Upper lobe of right lung (tissue), 1 donor: ENCODE results near the gene NEDD4L. TPM values are rescaled to one million over a fixed set of nuclear protein-coding genes. Genes with fewer than 3 reads are reported as not detected.

ENCODE experiments used
- ATAC-seq: fragments of 200-7000 bp; cut with Tn5 transposase; one replicate; pipeline ENCODE4 v1.9.1; 2020; ENCODE audit warnings: mild to moderate bottlenecking, moderate library complexity
- DNase-seq: peaks from one replicate; pipeline ENCODE4 v3.0.0-alpha.2; 2020
- H3K27ac ChIP-seq: fragments of 200-600 bp; one replicate; pipeline ENCODE4 v1.8.0; 2022
- H3K27me3 ChIP-seq: fragments of 200-600 bp; one replicate; pipeline ENCODE4 v1.8.0; 2022; ENCODE audit warnings: mild to moderate bottlenecking
- H3K36me3 ChIP-seq: fragments of 200-600 bp; one replicate; pipeline ENCODE4 v1.8.0; 2022
- H3K4me1 ChIP-seq: fragments of 200-600 bp; one replicate; pipeline ENCODE4 v1.8.0; 2022
- H3K4me3 ChIP-seq: fragments of 200-600 bp; one replicate; pipeline ENCODE4 v1.8.0; 2022; ENCODE audit warnings: mild to moderate bottlenecking
- H3K9me3 ChIP-seq: fragments of 200-600 bp; one replicate; pipeline ENCODE4 v1.8.0; 2022
- intact Hi-C: fragments of 100-400 bp; cut with DNase I; formaldehyde crosslinking; loops from one replicate; pipeline ENCODE4 v1.11.0; 2022
- total RNA-seq: library from RNA; stranded (reverse); fragmentation: NEBNext Ultra II Directional; extraction: Animal tissue kit (Norgen Biotek cat#: 25700); gene quantifications from one replicate; pipeline ENCODE4 v1.2.1, GENCODE V29; 2021
- TF ChIP-seq, protein P1 (sequence below): fragments of 200-600 bp; IDR thresholded peaks from one replicate; pipeline ENCODE4 v1.8.0; 2022; ENCODE audit warnings: antibody characterized with exemption
- donor health status: DM: no; HTN: yes; CAD: no; lungs with severe emphysema.

Gene NEDD4L
- total RNA-seq, 1 donor from 2014 or later: 192 TPM

DNA sequence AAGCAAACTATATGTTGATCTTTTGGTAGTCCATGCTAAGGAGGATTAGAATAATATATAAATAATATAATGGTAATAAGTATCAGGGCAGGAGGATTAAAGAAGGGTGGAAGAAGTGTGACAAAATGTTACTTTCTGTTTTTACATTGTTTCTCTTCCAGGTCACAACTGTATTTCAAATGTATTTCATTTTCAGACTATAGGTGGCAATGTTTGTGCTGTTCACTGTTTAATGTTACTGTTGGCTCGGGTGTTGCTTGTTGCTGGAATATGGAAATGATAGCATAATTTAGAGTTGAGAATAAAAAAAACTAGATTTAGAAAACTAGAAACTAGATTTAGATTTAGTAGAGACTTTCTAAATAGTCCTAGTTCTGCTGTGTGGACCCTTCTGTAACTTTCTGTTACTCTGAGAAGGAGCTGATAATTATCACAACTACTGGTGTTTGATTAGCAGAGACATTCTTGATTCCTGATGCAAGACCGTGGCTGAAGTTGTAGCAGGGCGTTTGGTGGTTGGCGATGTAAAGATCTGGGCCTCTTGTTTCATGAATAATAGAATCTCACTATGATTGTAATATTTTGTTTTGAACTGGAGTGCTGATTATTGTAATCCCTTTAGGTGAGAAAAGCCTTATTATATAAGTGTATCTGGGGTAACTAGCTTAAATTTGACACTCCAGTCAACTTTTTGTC, 7.9 kb downstream of the NEDD4L start:
- H3K36me3 ChIP-seq: no peaks in the 10 kb centered on the region
- H3K4me3 ChIP-seq: no peak overlapping the region
- no peak for DNase-seq
- no peak overlapping the region for H3K27ac ChIP-seq
- TF ChIP-seq, protein P1, sequence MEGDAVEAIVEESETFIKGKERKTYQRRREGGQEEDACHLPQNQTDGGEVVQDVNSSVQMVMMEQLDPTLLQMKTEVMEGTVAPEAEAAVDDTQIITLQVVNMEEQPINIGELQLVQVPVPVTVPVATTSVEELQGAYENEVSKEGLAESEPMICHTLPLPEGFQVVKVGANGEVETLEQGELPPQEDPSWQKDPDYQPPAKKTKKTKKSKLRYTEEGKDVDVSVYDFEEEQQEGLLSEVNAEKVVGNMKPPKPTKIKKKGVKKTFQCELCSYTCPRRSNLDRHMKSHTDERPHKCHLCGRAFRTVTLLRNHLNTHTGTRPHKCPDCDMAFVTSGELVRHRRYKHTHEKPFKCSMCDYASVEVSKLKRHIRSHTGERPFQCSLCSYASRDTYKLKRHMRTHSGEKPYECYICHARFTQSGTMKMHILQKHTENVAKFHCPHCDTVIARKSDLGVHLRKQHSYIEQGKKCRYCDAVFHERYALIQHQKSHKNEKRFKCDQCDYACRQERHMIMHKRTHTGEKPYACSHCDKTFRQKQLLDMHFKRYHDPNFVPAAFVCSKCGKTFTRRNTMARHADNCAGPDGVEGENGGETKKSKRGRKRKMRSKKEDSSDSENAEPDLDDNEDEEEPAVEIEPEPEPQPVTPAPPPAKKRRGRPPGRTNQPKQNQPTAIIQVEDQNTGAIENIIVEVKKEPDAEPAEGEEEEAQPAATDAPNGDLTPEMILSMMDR: peak; percentile 34
- no peaks in the 10 kb centered on the region for H3K27me3 ChIP-seq
- peaks cover 4% of the 10 kb centered on the region for H3K4me1 ChIP-seq
- ATAC-seq: peak; percentile 40
- intact Hi-C loops: no loop called here
- no peaks in the 10 kb centered on the region for H3K9me3 ChIP-seq

DNA sequence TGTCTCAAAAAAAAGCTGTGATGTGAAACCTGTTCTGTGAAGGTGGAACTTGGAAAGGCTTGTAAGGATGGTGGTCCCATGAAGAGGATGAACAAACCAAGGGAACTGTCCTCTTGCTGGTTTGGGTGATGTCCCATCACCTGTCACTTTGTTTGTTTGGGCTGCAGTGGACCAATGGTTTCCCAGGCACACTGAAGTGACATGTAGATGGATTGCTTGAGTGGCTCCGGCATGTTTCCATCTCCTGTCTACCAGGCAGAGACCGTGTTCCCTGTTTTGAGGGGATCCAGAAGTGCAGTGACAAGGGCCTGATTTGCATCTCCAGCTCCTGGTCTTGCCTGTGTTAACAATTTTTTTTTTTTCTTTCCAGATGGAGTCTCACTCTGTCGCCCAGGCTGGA, 8.9 kb downstream of the NEDD4L start:
- H3K27ac ChIP-seq: no peak overlapping the region
- TF ChIP-seq, protein P1: no peak
- intact Hi-C loops: no loop called here
- H3K9me3 ChIP-seq: no peaks in the 10 kb centered on the region
- no peaks in the 10 kb centered on the region for H3K36me3 ChIP-seq
- no peak overlapping the region for H3K4me3 ChIP-seq
- DNase-seq (no peak), ATAC-seq (no peak)
- H3K4me1 ChIP-seq: peaks cover 3% of the 10 kb centered on the region
- H3K27me3 ChIP-seq: no peaks in the 10 kb centered on the region

DNA sequence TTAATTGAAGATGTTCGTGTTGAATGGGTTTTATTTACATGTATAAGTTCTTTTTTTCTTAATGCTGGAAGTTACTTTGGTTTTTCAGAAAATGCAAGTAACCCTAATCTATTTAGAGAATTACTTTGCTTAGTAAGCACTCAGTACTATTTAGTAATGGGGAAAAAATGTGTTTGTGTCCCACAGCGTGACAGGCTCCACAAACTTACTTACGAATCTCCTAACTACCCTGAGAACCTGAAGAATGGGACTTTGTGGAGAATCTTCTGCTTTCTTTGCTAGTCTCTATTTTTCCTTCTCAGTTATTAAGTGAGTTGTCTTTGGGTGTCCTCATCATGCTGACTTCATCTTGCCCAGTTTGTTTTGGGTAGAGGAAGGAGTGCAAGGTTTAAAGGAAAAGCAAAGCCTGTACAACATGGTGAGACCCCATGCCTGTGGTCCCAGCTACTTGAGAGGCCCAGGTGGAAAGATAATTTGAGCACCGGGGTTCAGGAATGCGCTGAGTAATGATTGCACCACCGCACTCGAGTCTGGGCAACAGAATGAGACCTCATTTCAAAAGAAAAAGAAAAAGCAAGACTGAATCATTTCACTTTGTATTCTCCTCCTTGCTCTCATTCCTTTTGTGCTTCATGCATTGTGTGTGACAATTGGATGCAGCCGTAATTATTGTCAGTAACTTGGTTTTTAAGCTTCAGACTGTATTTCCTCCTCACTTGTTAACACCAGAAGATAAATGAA, 10.2 kb downstream of the NEDD4L start:
- ATAC-seq: peak; percentile 46
- Histone ChIP-seq H3K36me3 (no peaks in the 10 kb centered on the region), H3K27me3 (no peaks in the 10 kb centered on the region), H3K27ac (no peak overlapping the region), H3K9me3 (no peaks in the 10 kb centered on the region), H3K4me1 (peaks cover 3% of the 10 kb centered on the region), H3K4me3 (no peak overlapping the region)
- TF ChIP-seq, protein P1: no peak
- intact Hi-C loops: no loop called here
- peak; percentile 70 for DNase-seq

DNA sequence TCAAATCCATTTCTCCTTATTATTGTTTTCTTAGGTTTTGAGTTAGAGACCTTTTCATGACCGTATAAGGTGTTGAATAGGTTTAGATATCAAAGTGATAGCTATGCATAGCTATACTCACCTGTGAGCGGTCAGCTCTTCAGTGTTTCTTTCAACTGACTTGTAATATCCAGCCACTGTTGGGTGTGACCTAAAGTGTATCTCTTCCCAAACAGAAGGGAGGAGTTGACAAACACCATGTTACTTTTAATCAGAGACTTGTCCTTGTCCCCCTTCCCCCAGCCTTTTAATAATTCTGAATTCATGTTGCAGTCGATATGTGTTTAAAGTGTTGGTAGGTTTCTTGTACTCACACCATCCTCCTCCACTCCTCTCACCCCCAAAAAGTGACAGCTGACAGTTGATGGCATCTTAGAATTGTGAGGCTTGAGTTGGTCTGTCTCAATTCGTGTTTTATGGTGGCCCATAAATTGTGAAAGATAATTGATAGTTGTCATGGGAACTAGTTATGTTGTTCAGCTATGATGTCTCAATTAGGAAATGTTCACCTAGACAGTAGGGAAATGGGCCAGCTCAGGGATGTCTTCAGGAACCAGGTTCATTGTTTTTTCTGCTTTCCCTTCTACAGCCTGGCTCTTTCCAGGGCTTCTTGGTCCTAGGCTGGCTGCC, 12.0 kb downstream of the NEDD4L start:
- intact Hi-C loops: no loop called here
- Histone ChIP-seq H3K4me1 (peaks cover 3% of the 10 kb centered on the region), H3K27ac (no peak overlapping the region), H3K36me3 (no peaks in the 10 kb centered on the region), H3K4me3 (no peak overlapping the region), H3K27me3 (no peaks in the 10 kb centered on the region), H3K9me3 (no peaks in the 10 kb centered on the region)
- DNase-seq (no peak), ATAC-seq (no peak)
- TF ChIP-seq, protein P1: no peak

DNA sequence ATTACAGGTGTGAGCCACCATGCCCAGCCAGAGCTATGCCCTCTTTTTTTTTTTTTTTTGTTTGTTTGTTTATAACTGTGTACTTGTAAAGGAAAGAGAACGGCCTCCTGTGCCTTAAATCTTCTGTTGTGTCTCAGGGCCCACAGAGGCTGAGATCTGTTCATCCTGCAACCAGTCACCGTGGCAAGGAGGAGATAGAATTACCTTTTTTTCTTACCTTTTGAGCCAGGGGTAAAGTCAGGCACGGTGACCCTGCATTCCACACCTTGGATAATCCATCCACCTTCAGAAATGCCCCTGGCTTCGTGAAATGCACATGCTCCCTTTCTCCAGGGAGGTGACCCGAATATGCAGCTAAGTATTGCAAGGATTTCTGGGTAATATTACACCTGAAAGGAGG, 12.8 kb downstream of the NEDD4L start:
- TF ChIP-seq, protein P1: no peak
- H3K36me3 ChIP-seq: no peaks in the 10 kb centered on the region
- intact Hi-C loops: no loop called here
- H3K9me3 ChIP-seq: no peaks in the 10 kb centered on the region
- no peak for ATAC-seq
- H3K4me3 ChIP-seq: no peak overlapping the region
- DNase-seq: no peak
- H3K27me3 ChIP-seq: no peaks in the 10 kb centered on the region
- peaks cover 3% of the 10 kb centered on the region for H3K4me1 ChIP-seq
- no peak overlapping the region for H3K27ac ChIP-seq
